Endothelial cell of hepatic sinusoid (primary cell): ENCODE data around the gene STXBP1.

Experiments used
- in situ Hi-C: cut with HindIII; loops from 2 replicates; pipeline ENCODE4 v1.10.0; 2017; ENCODE audit warnings: low sequenced_read_pairs

Gene STXBP1

GRCh38 chr9:127711226-127711701 lies 99.2 kb downstream of the STXBP1 start:
- in situ Hi-C loops = no loop called here

- in situ Hi-C loops = no loop called here
Observed at GRCh38 chr9:127711831-127712274, 99.8 kb downstream of the STXBP1 start.

GRCh38 chr9:127712371-127712770 lies 100.3 kb downstream of the STXBP1 start:
- in situ Hi-C loops = no loop called here

- in situ Hi-C loops = no loop called here
Observed at GRCh38 chr9:127712867-127713266, 100.8 kb downstream of the STXBP1 start.

- in situ Hi-C loops = no loop called here
Observed at GRCh38 chr9:127714020-127714750, 102.1 kb downstream of the STXBP1 start.

GRCh38 chr9:127714951-127715469 lies 102.9 kb downstream of the STXBP1 start:
- in situ Hi-C loops = loop anchor here (5.0 kb wide), 1 partner anchor 47 kb away; no protein-coding TSS in a partner anchor

DNA sequence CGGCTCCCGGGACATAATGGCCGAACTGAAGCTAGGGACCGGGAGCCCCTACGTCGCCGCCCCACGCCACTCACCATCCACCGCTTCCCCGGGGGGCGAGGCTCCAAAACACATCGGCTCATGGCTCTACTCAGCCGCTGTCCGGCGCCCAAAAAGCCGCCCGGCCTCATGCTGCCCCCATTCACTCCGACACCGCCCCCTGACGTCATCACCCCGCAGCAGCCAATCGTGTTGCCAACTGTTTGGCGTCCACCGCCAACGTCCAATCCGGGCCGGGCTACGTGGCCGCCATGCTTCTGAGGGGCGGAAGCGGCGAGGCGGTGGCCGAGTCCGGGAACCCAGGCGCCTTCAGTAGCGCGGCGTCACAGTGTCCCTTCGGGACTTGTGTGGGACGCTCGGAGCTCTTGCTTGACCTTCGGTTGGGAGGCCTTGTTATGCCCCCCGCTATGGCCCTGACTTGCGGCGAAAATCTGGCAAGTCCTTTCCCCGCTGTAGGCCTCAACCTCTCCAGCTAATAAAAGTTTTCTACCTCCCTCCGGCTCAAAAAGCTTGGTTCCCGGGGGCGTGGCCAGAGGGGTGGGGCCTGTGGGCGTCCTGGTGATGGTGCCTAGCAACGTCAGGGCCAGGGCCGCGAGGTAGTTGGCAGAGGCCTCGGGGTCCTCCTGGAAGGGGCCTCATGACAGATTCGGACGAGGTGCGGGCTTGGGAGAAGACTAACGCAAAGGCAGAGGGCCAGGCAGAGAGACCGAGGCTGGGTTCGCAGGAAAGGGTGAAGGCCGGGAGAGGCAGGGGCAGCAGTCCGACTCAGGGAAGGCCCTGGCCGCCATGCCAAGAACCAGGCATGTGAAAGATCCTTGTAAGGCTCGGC lies 103.6 kb downstream of the STXBP1 start, which contains the start of the genes PTRH1 and TTC16:
PTRH1 (minus strand) TSS at position 194 of the 868 bp plus-strand sequence; CDS start at position 170, 24 bp downstream.
TTC16 (plus strand) TSS at position 610 of the 868 bp plus-strand sequence; CDS start at position 677, 67 bp downstream.
- in situ Hi-C loops = loop anchor here (5.0 kb wide), 1 partner anchor 47 kb away; no protein-coding TSS in a partner anchor

DNA sequence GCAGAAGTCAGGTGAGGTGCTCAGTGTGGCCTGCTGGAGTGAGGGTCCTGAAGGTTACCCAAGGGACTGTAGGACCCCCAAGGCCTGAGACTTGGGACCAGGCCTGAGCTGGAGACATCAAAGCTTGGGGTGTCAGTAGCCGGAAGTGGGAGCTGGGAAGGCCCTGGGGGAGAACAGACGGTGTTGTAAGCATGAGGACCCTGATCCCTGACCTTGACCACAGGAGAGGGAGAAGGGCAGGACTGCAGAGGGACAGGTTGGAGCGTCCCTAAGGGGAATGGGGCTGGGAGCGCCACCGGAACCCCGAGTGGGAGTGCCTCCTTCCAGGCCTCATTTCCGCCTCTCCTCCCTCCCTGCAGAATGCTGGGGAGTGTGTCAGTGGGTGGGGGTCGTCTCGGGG lies 104.3 kb downstream of the STXBP1 start:
- in situ Hi-C loops = loop anchor here (5.0 kb wide), 1 partner anchor 46 kb away; no protein-coding TSS in a partner anchor

DNA sequence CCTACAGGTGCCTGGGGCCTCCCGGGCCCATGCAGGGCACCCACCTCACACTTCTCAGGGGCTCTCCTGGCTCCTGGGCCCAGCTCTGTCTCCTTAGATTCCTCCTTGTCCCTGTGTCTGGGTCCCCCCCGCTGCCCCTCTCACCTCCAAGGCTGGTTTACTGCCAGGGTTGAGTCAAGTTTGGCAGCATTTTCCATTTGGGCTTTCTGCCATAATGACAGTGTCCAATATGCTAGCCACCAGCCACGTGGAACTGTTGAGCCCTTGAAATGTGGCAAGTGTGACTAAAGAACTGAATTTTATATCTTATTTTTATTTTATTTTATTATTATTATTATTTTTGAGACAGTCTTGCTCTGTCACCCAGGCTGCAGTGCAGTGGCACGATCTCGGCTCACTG lies 105.7 kb downstream of the STXBP1 start:
- in situ Hi-C loops = loop anchor here (5.0 kb wide), 1 partner anchor 45 kb away; no protein-coding TSS in a partner anchor

DNA sequence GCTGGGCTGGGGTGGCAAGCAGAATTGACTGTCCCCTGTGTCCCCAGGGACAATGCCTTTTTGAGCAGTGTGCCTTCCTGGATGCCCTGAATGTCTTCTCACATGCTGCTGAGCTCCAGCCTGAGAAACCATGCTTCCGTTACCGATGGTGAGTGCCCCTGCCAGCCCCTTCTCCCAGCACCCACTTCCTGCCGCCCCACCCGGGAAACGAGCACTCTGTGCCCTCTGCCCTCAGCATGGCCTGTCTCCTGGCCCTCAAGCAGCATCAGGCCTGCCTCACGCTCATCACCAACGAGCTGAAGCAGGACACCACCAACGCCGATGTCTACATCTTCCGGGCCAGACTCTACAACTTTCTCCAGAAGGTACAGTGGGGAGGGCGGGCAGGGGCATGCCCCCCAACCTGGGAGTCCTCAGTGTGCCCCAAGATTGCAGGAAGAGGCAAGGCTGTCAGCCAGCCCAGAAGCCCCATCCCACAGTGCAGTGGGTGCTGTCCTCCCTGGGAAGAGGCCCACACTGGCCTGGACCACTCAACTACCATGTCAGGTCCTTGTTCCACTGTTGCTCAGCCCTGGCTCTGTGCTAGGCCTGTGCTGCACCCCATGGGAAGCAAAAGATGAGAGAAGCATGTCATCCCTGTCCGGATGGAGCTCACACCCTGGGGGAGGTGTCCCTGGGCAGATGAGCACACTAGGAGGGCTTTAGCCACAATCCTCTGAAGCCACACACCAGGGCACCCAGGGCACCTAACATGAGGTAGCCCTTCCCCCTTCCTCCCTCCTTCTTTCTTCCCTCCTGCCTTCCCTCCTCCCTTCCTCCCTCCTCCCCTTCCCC lies 108.2 kb downstream of the STXBP1 start:
- in situ Hi-C loops = no loop called here

DNA sequence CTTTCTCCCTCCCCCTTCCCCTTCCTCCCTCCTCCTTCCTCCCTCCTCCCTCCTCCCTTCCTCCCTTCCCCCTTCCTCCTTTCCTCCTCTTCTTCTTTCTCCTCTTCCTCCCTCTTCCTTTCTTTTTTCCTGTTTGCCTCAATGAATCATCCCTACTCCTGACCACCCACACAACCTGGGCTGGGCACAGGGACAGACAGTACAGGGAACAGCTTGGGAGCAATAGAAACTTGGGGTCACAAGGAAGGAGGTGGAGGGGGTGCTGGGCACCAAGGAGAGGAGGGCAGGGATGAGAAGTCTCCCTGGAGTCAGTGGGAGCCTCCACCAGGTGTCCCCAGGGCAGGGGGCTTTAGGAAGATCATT lies 108.8 kb downstream of the STXBP1 start:
- in situ Hi-C loops = no loop called here

DNA sequence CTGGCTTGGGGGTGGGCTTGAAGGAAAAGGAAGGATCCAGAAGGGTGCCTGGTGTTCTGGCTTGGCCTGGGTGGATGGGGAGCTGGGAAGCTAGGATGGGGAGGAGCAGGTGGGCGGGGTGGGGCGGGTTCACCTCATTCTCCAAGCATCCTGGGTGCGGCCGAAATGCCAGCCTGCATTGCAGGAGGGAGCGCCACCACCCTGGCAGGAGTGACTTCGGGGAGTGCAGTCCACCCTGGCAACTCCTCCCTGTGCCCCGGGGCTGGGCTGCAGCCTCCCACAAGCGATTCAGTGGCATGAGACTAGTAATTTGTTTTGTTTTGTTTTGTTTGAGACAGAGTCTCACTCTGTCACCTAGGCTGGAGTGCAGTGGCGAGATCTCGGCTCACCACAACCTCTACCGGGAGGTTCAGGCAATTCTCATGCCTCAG lies 109.3 kb downstream of the STXBP1 start:
- in situ Hi-C loops = no loop called here

DNA sequence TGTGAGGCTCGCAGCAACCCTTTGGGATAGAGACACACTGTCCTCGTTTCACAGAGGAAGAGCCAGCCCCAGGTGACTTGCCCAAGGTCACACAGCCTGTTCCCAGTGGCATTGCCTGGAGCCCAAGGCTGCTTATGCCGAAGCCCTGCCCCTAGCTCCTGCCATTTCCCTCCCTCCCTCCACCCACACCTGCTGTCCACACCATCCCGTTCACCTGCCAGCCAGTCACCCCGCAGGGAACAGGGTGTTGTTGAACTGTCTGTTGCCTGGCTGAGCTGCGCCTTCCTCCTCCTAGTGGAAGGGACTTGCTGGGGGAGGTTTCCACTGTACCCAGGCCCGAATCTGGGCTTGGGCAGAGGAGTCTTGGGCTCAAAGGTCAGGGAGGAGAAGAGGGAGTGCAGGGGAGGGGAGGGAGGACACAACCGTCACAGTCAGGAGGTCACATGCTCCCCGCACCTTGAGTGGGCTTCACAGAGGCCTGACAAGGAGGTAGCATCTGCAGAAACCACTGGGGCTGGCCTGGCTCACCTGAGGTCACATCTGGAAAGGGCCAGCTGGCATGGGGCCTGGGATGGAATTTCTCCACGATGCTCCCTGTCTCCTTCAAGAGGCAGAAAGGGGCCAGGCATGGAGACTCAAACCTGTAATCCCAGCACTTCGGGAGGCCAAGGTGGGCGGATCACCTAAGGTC lies 110.1 kb downstream of the STXBP1 start:
- in situ Hi-C loops = no loop called here

GRCh38 chr9:127723013-127723412 lies 110.9 kb downstream of the STXBP1 start:
- in situ Hi-C loops = no loop called here

- in situ Hi-C loops = no loop called here
Observed at GRCh38 chr9:127723444-127723843, 111.4 kb downstream of the STXBP1 start.

DNA sequence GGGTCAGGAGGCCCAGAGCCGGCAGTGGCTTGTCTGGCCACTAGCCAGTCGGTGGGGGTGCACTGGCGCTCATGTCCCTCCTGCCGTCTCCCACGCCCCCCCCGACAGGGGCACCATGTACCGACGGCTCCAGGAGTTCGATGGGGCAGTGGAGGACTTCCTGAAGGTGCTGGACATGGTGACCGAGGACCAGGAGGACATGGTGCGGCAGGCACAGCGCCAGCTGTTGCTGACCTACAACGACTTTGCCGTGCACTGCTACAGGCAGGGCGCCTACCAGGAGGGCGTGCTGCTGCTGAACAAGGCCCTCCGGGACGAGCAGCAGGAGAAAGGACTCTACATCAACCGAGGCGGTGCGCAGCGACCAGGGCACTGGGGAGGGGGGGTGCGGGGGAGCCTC lies 111.9 kb downstream of the STXBP1 start:
- in situ Hi-C loops = no loop called here

- in situ Hi-C loops = no loop called here
Observed at GRCh38 chr9:127726871-127727270, 114.8 kb downstream of the STXBP1 start.

- in situ Hi-C loops = no loop called here
Observed at GRCh38 chr9:127728808-127729207, 116.7 kb downstream of the STXBP1 start.

DNA sequence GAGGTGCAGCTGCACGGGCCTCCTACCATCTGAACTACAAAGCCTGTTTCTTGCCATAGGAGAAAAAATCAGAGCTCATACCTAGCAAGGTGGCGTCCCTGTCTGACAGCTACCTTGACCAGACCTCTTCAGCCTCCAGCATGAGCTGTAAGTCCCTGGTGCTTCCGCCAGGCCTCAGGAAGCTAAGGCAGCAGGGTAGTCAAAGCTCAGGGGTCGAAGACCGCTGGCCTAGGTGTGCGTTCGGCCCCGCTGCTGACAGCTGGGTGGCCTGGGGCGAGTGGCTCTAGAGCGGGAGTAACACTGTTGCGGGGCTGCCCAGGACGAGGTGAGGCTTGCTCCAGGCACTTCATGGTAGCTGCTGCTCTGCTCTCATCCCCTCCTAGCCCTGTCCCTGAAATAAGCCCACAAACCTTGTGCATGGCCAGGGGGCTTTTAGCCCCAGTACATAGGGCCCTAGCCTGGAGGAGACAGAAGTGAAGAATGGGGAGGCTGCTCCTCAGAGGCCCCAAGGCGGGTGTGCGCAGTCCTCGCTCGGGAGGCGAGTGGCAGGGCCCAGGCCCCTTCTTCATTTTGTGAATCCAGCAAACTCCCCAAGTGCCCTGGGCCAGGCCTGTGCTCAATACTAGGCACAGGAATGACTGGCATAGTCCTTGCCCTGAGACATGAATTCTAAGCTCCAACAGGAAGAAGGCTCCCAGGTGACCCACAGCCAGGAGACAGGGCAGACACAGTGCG lies 117.6 kb downstream of the STXBP1 start:
- in situ Hi-C loops = no loop called here
